ENCODE results near the gene DYNC1H1.
A peak's percentile ranks its signal among the peaks of the same experiment; 100 is the strongest.

Gene DYNC1H1

GRCh38 chr14:101944451-101944850 lies 19.9 kb upstream of the DYNC1H1 start:
- DNase-seq (ENCODE audit: low read depth) = no peak

GRCh38 chr14:101945171-101945570 lies 19.2 kb upstream of the DYNC1H1 start:
- DNase-seq (ENCODE audit: low read depth) = no peak

GRCh38 chr14:101947577-101947903 lies 16.8 kb upstream of the DYNC1H1 start:
- DNase-seq (ENCODE audit: low read depth) = peak; percentile 7

- peak; percentile 100 for DNase-seq (ENCODE audit: low read depth)
Measured at GRCh38 chr14:101947904-101948665, 16.3 kb upstream of the DYNC1H1 start.

- DNase-seq (ENCODE audit: low read depth) = no peak
Measured at GRCh38 chr14:101948666-101949216, 15.6 kb upstream of the DYNC1H1 start.

GRCh38 chr14:101950100-101950499 lies 14.3 kb upstream of the DYNC1H1 start:
- no peak for DNase-seq (ENCODE audit: low read depth)

- no peak for DNase-seq (ENCODE audit: low read depth)
Measured at GRCh38 chr14:101950516-101951215, 13.7 kb upstream of the DYNC1H1 start.

- DNase-seq (ENCODE audit: low read depth) = no peak
Measured at GRCh38 chr14:101953151-101953550, 11.2 kb upstream of the DYNC1H1 start.

GRCh38 chr14:101954501-101954900 lies 9.9 kb upstream of the DYNC1H1 start:
- no peak for DNase-seq (ENCODE audit: low read depth)

DNA sequence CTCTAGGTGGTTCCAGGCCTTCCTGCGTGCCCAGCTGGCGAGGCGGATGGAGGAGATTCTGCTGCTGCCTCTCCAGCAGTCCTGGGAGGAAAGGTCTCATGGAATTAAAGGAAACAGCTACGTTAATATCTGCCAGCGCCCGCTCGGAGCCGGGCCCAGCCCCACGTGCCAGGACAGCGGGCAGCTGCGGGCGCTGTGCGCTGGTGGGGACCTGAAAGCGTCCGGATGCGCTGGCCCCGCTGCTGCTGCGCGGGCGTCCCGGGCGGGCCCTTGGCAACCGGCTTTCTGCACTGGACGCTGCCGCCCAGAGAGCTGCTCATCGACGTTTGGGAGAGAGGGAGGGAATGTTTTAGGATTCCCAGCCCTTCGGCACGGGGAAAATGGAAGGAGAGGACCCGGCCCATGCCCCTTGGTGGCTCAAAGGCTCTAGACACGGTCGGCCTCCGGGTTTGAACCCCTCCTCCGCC lies 8.6 kb upstream of the DYNC1H1 start:
- no peak for DNase-seq (ENCODE audit: low read depth)

- DNase-seq (ENCODE audit: low read depth) = no peak
Measured at GRCh38 chr14:101956179-101956885, 8.0 kb upstream of the DYNC1H1 start.

GRCh38 chr14:101957406-101958234 lies 6.8 kb upstream of the DYNC1H1 start:
- no peak for DNase-seq (ENCODE audit: low read depth)

DNA sequence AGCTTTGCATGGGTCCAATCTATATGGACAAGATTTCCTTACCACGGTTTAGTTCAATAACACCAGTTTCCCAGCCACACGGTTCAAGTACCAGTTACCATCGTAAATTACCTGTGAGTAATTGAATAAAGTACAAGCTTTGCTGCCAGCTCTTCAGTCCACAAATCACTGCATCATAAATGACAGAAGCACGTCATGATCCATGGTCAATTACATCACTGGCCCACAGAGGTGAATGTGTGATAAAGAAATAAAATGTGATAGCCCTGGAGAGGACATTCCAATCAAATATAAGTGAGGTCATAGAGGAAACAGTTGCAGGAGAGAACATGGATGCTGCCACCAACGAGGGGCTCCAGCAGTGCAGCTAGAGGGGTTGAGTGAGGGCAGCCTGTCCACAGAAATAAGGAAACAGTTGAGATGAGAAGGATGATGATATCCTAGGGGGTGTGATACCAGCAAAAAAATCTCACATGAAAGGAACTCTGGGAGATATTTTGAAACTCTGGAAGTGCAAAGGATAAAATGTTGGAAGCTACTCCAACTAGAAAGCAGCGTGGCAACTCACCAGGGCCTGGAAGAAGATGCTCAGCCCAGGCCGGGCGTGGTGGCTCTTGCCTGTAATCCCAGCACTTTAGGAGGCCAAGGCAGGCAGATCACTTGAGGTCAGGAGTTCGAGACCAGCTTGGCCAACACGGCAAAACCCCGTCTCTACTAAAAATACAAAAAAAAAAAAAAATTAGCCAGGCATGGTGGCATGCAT lies 5.8 kb upstream of the DYNC1H1 start:
- DNase-seq (ENCODE audit: low read depth) = no peak

DNA sequence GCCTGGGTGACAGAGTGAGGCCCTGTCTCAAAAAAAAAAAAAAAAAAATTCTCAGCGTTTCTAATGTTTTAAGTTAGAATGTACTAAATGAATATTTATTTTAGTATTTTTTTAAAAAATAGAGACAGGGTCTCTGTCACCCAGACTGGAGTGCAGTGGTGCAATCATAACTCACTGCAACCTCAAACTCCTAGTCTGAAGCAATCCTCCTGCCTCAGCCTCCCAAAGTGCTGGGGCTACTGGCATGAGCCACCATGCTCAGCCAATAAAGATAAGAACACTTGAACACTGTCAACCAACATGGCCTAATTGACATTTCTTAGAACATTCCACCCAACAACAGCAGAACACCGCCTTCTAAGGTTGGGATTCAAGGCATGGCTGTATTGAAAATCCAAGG lies 5.1 kb upstream of the DYNC1H1 start:
- no peak for DNase-seq (ENCODE audit: low read depth)

GRCh38 chr14:101960225-101960624 lies 4.1 kb upstream of the DYNC1H1 start:
- DNase-seq (ENCODE audit: low read depth) = no peak

- DNase-seq (ENCODE audit: low read depth) = peak; percentile 62
Measured at GRCh38 chr14:101961011-101961721, 3.2 kb upstream of the DYNC1H1 start.

DNA sequence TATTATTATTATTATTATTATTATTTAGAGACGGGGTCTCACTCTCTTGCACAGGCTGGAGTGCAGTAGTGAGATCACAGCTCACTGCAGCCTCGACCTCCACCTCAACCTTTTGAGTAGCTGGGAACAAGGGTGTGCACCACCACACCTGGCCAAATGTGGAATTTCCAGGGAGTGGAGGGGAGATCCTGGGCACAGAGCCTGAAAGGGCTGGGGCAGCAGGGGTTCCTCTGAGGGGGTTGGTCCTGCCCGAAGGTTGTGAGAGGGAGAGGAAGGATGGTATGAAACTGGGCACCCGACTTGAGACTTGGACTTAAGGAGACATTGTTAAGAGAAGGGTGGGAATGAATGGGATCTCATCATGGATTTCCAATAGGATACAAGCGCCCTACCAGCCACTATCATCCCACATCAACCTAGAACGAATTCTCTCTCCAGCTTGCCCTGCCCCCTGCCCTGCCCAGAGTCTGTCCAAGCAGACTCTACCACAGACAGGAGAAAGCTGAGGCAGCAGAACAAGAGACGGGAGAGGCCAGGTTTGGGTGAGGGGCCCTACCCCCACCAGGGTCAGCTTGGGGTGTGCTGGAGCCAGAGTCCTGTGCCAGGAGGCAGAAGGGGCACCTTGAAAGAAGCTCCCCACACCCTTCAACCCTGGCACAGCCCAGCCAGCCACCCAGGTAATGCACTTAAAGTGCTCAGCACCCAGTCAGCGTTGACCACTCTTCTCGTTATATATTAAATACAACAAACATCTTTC lies 2.4 kb upstream of the DYNC1H1 start:
- DNase-seq (ENCODE audit: low read depth) = no peak

DNA sequence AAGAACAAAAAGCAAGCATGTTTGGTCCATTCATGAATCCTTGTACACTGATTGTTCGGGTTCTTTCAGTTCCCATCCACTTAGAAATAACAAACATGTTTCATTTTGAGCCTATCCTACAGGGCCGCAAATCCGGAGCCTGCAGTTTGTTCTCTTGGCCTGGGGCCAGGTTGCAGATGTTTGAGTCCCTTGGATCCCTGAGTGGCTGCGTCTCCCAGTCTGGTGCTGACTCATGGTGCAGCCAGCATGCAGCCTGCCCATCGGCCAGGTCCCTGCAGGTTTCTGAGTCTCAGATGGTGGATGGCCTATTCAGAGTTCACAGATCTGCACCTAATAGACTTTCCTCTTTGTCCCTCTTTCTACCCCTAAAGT lies 1.9 kb upstream of the DYNC1H1 start:
- no peak for DNase-seq (ENCODE audit: low read depth)

- no peak for DNase-seq (ENCODE audit: low read depth)
Measured at GRCh38 chr14:101963052-101963451, 1.3 kb upstream of the DYNC1H1 start.
